HEK293 (cell line): Measurements from ENCODE around the gene MDP1.
A peak's percentile ranks its signal among the peaks of the same experiment; 100 is the strongest.

Source experiments
- GLI4 ChIP-seq: fragments of 450-650 bp; formaldehyde crosslinking; IDR thresholded peaks from 2 replicates; pipeline ENCODE4 v1.5.1; 2016; ENCODE audit warnings: missing biosample characterization, missing genetic modification characterization
- KLF8 ChIP-seq: fragments of 450-650 bp; formaldehyde crosslinking; IDR thresholded peaks from 2 replicates; pipeline ENCODE4 v1.5.1; 2016; ENCODE audit warnings: missing biosample characterization, missing genetic modification characterization
- KLF9 ChIP-seq: fragments of 450-650 bp; formaldehyde crosslinking; IDR thresholded peaks from 2 replicates; pipeline ENCODE4 v1.5.1; 2016; ENCODE audit warnings: missing biosample characterization, missing genetic modification characterization, low read depth
- SCRT1 ChIP-seq: fragments of 450-650 bp; formaldehyde crosslinking; IDR thresholded peaks from 2 replicates; pipeline ENCODE4 v1.5.1; 2016; ENCODE audit warnings: missing biosample characterization, missing genetic modification characterization, borderline replicate concordance
- SP2 ChIP-seq: fragments of 450-650 bp; formaldehyde crosslinking; IDR thresholded peaks from 2 replicates; pipeline ENCODE4 v1.5.1; 2016; ENCODE audit warnings: missing biosample characterization, missing genetic modification characterization
- SP7 ChIP-seq: fragments of 450-650 bp; formaldehyde crosslinking; IDR thresholded peaks from 2 replicates; pipeline ENCODE4 v1.5.1; 2016; ENCODE audit warnings: missing biosample characterization, missing genetic modification characterization
- WT1 ChIP-seq: fragments of 450-650 bp; formaldehyde crosslinking; IDR thresholded peaks from 2 replicates; pipeline ENCODE4 v1.5.1; 2016; ENCODE audit warnings: missing biosample characterization, missing genetic modification characterization
- ZBTB20 ChIP-seq: fragments of 450-650 bp; formaldehyde crosslinking; IDR thresholded peaks from 2 replicates; pipeline ENCODE4 v1.5.1; 2016; ENCODE audit warnings: missing biosample characterization, missing genetic modification characterization
- ZNF138 ChIP-seq: fragments of 450-650 bp; formaldehyde crosslinking; IDR thresholded peaks from 2 replicates; pipeline ENCODE4 v1.5.1; 2016; ENCODE audit warnings: missing biosample characterization, missing genetic modification characterization, borderline replicate concordance
- ZNF16 ChIP-seq: fragments of 450-650 bp; formaldehyde crosslinking; IDR thresholded peaks from 2 replicates; pipeline ENCODE4 v1.5.1; 2016; ENCODE audit warnings: low read depth, missing biosample characterization, missing genetic modification characterization
- ZNF169 ChIP-seq: fragments of 450-650 bp; formaldehyde crosslinking; IDR thresholded peaks from 2 replicates; pipeline ENCODE4 v1.5.1; 2016; ENCODE audit warnings: missing biosample characterization, missing genetic modification characterization
- ZNF311 ChIP-seq: fragments of 450-650 bp; formaldehyde crosslinking; IDR thresholded peaks from 2 replicates; pipeline ENCODE4 v1.5.1; 2017; ENCODE audit warnings: missing biosample characterization, missing genetic modification characterization, borderline replicate concordance
- ZNF324 ChIP-seq: fragments of 450-650 bp; formaldehyde crosslinking; IDR thresholded peaks from 2 replicates; pipeline ENCODE4 v1.5.1; 2016; ENCODE audit warnings: missing biosample characterization, missing genetic modification characterization
- ZNF561 ChIP-seq: fragments of 450-650 bp; IDR thresholded peaks from 2 replicates; pipeline ENCODE4 v1.5.1; 2018; ENCODE audit warnings: missing biosample characterization, missing genetic modification characterization, borderline replicate concordance
- ZNF629 ChIP-seq: fragments of 450-650 bp; formaldehyde crosslinking; IDR thresholded peaks from 2 replicates; pipeline ENCODE4 v1.5.1; 2017; ENCODE audit warnings: missing biosample characterization, missing genetic modification characterization
- ZNF654 ChIP-seq: fragments of 450-650 bp; formaldehyde crosslinking; IDR thresholded peaks from 2 replicates; pipeline ENCODE4 v1.5.1; 2016; ENCODE audit warnings: low read depth, missing biosample characterization, missing genetic modification characterization
- ZNF670 ChIP-seq: fragments of 450-650 bp; formaldehyde crosslinking; IDR thresholded peaks from 2 replicates; pipeline ENCODE4 v1.5.1; 2016; ENCODE audit warnings: missing biosample characterization, missing genetic modification characterization, low read depth
- ZNF837 ChIP-seq: fragments of 450-650 bp; formaldehyde crosslinking; IDR thresholded peaks from 2 replicates; pipeline ENCODE4 v1.5.1; 2016; ENCODE audit warnings: missing biosample characterization, missing genetic modification characterization
- ZSCAN23 ChIP-seq: fragments of 450-650 bp; formaldehyde crosslinking; IDR thresholded peaks from 2 replicates; pipeline ENCODE4 v1.5.1; 2016; ENCODE audit warnings: missing biosample characterization, missing genetic modification characterization
- TF ChIP-seq, protein P1 (sequence below): fragments of 450-650 bp; formaldehyde crosslinking; IDR thresholded peaks from 2 replicates; pipeline ENCODE4 v1.5.1; 2016; ENCODE audit warnings: missing biosample characterization, missing genetic modification characterization, borderline replicate concordance
- TF ChIP-seq, protein P2 (sequence below): fragments of 450-650 bp; formaldehyde crosslinking; IDR thresholded peaks from 2 replicates; pipeline ENCODE4 v1.5.1; 2016; ENCODE audit warnings: missing biosample characterization, missing genetic modification characterization
- TF ChIP-seq, protein P3 (sequence below): fragments of 450-650 bp; formaldehyde crosslinking; conservative IDR thresholded peaks from 2 replicates; pipeline ENCODE4 v1.5.1; 2016; ENCODE audit warnings: low read depth, missing biosample characterization, missing genetic modification characterization
- TF ChIP-seq, protein P4 (sequence below): fragments of 450-650 bp; formaldehyde crosslinking; IDR thresholded peaks from 2 replicates; pipeline ENCODE4 v1.5.1; 2016; ENCODE audit warnings: missing biosample characterization, missing genetic modification characterization
- TF ChIP-seq, protein P5 (sequence below): fragments of 450-650 bp; formaldehyde crosslinking; IDR thresholded peaks from 2 replicates; pipeline ENCODE4 v1.5.1; 2016; ENCODE audit warnings: missing biosample characterization, missing genetic modification characterization

The MDP1 gene

DNA sequence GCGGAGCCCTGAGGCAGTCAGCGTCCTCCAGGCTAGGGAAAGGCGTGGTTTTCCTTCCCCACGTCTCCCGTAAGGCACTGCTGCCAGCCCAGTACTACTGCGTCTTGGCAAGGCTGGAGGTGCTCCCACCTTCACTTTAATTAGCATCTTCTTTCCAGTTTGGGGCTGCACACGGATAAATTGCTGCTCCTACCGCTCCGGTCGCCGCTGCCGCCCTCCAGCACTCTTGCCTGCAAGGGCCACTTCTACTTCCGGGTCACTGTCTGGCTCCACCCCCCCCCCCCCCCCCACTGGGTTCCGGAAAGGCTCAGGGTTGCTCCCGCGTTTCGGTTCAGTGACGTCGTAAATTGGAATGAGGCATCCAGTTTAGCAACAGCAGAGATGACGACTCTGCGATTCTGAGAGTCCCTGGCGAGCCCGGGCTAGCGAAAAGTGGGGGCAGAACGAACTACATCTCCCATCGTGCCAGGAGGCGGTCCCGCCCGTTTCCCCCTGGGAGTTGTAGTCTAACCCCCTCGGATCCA is 16.3 kb upstream of the MDP1 start, which contains the start of gene NEDD8 (continued):
- TF ChIP-seq, protein P1, sequence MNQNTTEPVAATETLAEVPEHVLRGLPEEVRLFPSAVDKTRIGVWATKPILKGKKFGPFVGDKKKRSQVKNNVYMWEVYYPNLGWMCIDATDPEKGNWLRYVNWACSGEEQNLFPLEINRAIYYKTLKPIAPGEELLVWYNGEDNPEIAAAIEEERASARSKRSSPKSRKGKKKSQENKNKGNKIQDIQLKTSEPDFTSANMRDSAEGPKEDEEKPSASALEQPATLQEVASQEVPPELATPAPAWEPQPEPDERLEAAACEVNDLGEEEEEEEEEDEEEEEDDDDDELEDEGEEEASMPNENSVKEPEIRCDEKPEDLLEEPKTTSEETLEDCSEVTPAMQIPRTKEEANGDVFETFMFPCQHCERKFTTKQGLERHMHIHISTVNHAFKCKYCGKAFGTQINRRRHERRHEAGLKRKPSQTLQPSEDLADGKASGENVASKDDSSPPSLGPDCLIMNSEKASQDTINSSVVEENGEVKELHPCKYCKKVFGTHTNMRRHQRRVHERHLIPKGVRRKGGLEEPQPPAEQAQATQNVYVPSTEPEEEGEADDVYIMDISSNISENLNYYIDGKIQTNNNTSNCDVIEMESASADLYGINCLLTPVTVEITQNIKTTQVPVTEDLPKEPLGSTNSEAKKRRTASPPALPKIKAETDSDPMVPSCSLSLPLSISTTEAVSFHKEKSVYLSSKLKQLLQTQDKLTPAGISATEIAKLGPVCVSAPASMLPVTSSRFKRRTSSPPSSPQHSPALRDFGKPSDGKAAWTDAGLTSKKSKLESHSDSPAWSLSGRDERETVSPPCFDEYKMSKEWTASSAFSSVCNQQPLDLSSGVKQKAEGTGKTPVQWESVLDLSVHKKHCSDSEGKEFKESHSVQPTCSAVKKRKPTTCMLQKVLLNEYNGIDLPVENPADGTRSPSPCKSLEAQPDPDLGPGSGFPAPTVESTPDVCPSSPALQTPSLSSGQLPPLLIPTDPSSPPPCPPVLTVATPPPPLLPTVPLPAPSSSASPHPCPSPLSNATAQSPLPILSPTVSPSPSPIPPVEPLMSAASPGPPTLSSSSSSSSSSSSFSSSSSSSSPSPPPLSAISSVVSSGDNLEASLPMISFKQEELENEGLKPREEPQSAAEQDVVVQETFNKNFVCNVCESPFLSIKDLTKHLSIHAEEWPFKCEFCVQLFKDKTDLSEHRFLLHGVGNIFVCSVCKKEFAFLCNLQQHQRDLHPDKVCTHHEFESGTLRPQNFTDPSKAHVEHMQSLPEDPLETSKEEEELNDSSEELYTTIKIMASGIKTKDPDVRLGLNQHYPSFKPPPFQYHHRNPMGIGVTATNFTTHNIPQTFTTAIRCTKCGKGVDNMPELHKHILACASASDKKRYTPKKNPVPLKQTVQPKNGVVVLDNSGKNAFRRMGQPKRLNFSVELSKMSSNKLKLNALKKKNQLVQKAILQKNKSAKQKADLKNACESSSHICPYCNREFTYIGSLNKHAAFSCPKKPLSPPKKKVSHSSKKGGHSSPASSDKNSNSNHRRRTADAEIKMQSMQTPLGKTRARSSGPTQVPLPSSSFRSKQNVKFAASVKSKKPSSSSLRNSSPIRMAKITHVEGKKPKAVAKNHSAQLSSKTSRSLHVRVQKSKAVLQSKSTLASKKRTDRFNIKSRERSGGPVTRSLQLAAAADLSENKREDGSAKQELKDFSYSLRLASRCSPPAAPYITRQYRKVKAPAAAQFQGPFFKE (tag by site-specific recombination) = no peak
- no peak for TF ChIP-seq ZSCAN23 (tag by site-specific recombination)
- no peak for TF ChIP-seq ZNF138 (tag by site-specific recombination)
- 0 out of 2 replicates have a peak, but pooled peaks have one; percentile 13 for TF ChIP-seq ZNF324 (tag by site-specific recombination)
- peak; percentile 81; the same call in 1 of the 2 replicates for TF ChIP-seq KLF8 (tag by site-specific recombination)
- TF ChIP-seq, protein P2, sequence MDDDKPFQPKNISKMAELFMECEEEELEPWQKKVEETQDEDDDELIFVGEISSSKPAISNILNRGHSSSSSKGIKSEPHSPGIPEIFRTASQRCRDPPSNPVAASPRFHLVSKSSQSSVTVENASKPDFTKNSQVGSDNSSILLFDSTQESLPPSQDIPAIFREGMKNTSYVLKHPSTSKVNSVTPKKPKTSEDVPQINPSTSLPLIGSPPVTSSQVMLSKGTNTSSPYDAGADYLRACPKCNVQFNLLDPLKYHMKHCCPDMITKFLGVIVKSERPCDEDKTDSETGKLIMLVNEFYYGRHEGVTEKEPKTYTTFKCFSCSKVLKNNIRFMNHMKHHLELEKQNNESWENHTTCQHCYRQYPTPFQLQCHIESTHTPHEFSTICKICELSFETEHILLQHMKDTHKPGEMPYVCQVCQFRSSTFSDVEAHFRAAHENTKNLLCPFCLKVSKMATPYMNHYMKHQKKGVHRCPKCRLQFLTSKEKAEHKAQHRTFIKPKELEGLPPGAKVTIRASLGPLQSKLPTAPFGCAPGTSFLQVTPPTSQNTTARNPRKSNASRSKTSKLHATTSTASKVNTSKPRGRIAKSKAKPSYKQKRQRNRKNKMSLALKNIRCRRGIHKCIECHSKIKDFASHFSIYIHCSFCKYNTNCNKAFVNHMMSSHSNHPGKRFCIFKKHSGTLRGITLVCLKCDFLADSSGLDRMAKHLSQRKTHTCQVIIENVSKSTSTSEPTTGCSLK (tag by site-specific recombination) = no peak
- TF ChIP-seq, protein P3, sequence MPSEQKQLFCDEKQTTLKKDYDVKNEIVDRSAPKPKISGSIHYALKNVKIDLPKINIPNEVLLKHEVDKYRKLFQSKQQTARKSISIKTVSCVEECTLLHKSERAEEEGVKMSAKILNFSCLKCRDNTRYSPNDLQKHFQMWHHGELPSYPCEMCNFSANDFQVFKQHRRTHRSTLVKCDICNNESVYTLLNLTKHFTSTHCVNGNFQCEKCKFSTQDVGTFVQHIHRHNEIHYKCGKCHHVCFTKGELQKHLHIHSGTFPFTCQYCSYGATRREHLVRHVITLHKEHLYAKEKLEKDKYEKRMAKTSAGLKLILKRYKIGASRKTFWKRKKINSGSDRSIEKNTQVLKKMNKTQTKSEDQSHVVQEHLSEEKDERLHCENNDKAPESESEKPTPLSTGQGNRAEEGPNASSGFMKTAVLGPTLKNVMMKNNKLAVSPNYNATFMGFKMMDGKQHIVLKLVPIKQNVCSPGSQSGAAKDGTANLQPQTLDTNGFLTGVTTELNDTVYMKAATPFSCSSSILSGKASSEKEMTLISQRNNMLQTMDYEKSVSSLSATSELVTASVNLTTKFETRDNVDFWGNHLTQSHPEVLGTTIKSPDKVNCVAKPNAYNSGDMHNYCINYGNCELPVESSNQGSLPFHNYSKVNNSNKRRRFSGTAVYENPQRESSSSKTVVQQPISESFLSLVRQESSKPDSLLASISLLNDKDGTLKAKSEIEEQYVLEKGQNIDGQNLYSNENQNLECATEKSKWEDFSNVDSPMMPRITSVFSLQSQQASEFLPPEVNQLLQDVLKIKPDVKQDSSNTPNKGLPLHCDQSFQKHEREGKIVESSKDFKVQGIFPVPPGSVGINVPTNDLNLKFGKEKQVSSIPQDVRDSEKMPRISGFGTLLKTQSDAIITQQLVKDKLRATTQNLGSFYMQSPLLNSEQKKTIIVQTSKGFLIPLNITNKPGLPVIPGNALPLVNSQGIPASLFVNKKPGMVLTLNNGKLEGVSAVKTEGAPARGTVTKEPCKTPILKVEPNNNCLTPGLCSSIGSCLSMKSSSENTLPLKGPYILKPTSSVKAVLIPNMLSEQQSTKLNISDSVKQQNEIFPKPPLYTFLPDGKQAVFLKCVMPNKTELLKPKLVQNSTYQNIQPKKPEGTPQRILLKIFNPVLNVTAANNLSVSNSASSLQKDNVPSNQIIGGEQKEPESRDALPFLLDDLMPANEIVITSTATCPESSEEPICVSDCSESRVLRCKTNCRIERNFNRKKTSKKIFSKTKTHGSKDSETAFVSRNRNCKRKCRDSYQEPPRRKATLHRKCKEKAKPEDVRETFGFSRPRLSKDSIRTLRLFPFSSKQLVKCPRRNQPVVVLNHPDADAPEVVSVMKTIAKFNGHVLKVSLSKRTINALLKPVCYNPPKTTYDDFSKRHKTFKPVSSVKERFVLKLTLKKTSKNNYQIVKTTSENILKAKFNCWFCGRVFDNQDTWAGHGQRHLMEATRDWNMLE (tag by site-specific recombination) = peak; percentile 59; the same call in 1 of the 2 replicates
- peak; percentile 11; the same call in 1 of the 2 replicates for TF ChIP-seq ZBTB20
- no peak for TF ChIP-seq SCRT1 (tag by site-specific recombination)
- TF ChIP-seq ZNF16 = no peak
- TF ChIP-seq SP2 (tag by site-specific recombination) = peak; percentile 62
- TF ChIP-seq, protein P4, sequence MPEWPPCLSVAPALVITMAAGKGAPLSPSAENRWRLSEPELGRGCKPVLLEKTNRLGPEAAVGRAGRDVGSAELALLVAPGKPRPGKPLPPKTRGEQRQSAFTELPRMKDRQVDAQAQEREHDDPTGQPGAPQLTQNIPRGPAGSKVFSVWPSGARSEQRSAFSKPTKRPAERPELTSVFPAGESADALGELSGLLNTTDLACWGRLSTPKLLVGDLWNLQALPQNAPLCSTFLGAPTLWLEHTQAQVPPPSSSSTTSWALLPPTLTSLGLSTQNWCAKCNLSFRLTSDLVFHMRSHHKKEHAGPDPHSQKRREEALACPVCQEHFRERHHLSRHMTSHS (tag by site-specific recombination) = no peak
- TF ChIP-seq ZNF311 (tag by site-specific recombination) = no peak
- peak; percentile 27; the same call in 1 of the 2 replicates for TF ChIP-seq KLF9 (tag by site-specific recombination)
- no peak for TF ChIP-seq GLI4 (tag by site-specific recombination)
- TF ChIP-seq, protein P5, sequence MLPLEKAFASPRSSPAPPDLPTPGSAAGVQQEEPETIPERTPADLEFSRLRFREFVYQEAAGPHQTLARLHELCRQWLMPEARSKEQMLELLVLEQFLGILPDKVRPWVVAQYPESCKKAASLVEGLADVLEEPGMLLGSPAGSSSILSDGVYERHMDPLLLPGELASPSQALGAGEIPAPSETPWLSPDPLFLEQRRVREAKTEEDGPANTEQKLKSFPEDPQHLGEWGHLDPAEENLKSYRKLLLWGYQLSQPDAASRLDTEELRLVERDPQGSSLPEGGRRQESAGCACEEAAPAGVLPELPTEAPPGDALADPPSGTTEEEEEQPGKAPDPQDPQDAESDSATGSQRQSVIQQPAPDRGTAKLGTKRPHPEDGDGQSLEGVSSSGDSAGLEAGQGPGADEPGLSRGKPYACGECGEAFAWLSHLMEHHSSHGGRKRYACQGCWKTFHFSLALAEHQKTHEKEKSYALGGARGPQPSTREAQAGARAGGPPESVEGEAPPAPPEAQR (tag by site-specific recombination) = no peak
- TF ChIP-seq WT1 (tag by site-specific recombination) = no peak
- TF ChIP-seq ZNF670 (tag by site-specific recombination) = no peak
- no peak for TF ChIP-seq ZNF837 (tag by site-specific recombination)
- no peak for TF ChIP-seq ZNF561 (tag by site-specific recombination)
- TF ChIP-seq ZNF169 (tag by site-specific recombination) = no peak
- TF ChIP-seq ZNF654 = no peak
- TF ChIP-seq ZNF629 (tag by site-specific recombination) = peak; percentile 98
- peak; percentile 50 for TF ChIP-seq SP7 (tag by site-specific recombination)
